Mammary epithelial cell (primary cell): ENCODE data around the gene GEMIN8.

Source experiments
- EZH2 ChIP-seq: IDR thresholded peaks from 2 replicates; pipeline ENCODE4 v1.6.1; 2012; ENCODE audit warnings: low read length, inconsistent platforms, borderline replicate concordance
- TF ChIP-seq, protein P1 (sequence below), 2 donors: IDR thresholded peaks in 1 of 2; conservative IDR thresholded peaks in 1 of 2; 2 replicates each; pipeline ENCODE4 v1.5.1; 2011 to 2012; ENCODE audit warnings: inconsistent platforms in 2 of 2, low read length in 2 of 2, mild to moderate bottlenecking in 2 of 2, control low read depth in 1 of 2, low read depth in 1 of 2; ENCODE audit not compliant: insufficient read depth in 1 of 2; ENCODE audit errors: extremely low read depth in 1 of 2

GRCh38 chrX:13966793-13967125 is 62.9 kb downstream of the GEMIN8 start:
- TF ChIP-seq, protein P1, sequence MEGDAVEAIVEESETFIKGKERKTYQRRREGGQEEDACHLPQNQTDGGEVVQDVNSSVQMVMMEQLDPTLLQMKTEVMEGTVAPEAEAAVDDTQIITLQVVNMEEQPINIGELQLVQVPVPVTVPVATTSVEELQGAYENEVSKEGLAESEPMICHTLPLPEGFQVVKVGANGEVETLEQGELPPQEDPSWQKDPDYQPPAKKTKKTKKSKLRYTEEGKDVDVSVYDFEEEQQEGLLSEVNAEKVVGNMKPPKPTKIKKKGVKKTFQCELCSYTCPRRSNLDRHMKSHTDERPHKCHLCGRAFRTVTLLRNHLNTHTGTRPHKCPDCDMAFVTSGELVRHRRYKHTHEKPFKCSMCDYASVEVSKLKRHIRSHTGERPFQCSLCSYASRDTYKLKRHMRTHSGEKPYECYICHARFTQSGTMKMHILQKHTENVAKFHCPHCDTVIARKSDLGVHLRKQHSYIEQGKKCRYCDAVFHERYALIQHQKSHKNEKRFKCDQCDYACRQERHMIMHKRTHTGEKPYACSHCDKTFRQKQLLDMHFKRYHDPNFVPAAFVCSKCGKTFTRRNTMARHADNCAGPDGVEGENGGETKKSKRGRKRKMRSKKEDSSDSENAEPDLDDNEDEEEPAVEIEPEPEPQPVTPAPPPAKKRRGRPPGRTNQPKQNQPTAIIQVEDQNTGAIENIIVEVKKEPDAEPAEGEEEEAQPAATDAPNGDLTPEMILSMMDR (conservative IDR thresholded peaks at IDR 0.05 in 1 of 2, IDR thresholded peaks at IDR 0.05 in 1 of 2; ENCODE audit: extremely low read depth in 1 of 2, insufficient read depth in 1 of 2, low read depth in 1 of 2, low read length in 2 of 2) = no peak
- no peak for TF ChIP-seq EZH2
